K562 (cell line): ENCODE data around the gene ITSN1. TPM values are rescaled to one million over a fixed set of nuclear protein-coding genes. Genes with fewer than 3 reads are reported as not detected.

Experiments
- ATAC-seq: fragments of 200-7000 bp; cut with Tn5 transposase; 3 replicates; pipeline ENCODE4 v1.9.1; 2020; ENCODE audit warnings: moderate library complexity
- BruUV-seq: library from RNA; stranded (reverse); fragments of 400-500 nt; replicated peaks from 2 replicates; lab custom pipeline; 2021; lab: Mats Ljungman, UMichigan
- CTCF ChIA-PET: fragments of 300-600 bp; formaldehyde crosslinking; extraction: SDS; loops from one replicate; lab custom pipeline; 2021; ENCODE audit warnings: low intra/inter-chr PET ratio; lab: Yijun Ruan, JAX
- POLR2A ChIA-PET: fragments of 300-600, 350-650 bp; sonication (Branson Sonifier 250); formaldehyde crosslinking; extraction: SDS; loops from one replicate; lab custom pipeline; 2021; ENCODE audit warnings: antibody characterized with exemption, inconsistent platforms; lab: Yijun Ruan, JAX
- DNase-seq, 4 experiments: peaks; one replicate each; pipeline versions ENCODE4 v3.0.0 to v3.0.0-alpha.2; 2011 to 2018; ENCODE audit warnings: low spot score in 3 of 4, mixed read lengths in 3 of 4; ENCODE audit errors: extremely low read depth in 1 of 4
- FAIRE-seq: peaks from 2 replicates; lab custom pipeline; 2011; peaks lifted over from hg19 to GRCh38; lab: Jason Lieb, UNC
- H2AFZ ChIP-seq: 2 replicates; pipeline ENCODE4 v1.6.0; 2011; ENCODE audit warnings: low read depth, low read length, control low read depth, inconsistent platforms
- H3K27ac ChIP-seq: fragments of 200-600 bp; 3 replicates; pipeline ENCODE4 v1.8.0; 2011; ENCODE audit warnings: low read depth, mild to moderate bottlenecking, control low read depth, inconsistent platforms, low read length, moderate library complexity, mixed read lengths; ENCODE audit errors: extremely low read depth
- H3K27me3 ChIP-seq, 2 experiments: fragments of 300-600 bp in 1 of 2; 2 replicates in 1 of 2; 3 replicates in 1 of 2; pipeline versions ENCODE4 v1.6.0 to v1.8.0; 2011; ENCODE audit warnings: inconsistent platforms in 2 of 2, low read length in 2 of 2, mild to moderate bottlenecking in 1 of 2, mixed read lengths in 1 of 2, moderate library complexity in 1 of 2; ENCODE audit not compliant: control insufficient read depth in 2 of 2, insufficient read depth in 2 of 2
- H3K36me3 ChIP-seq: fragments of 300-600 bp; 3 replicates; pipeline ENCODE4 v1.8.0; 2011; ENCODE audit warnings: mild to moderate bottlenecking, low read length, inconsistent platforms; ENCODE audit not compliant: control insufficient read depth, insufficient read depth
- H3K4me1 ChIP-seq, 2 experiments: fragments of 200-600 bp in 1 of 2; replicated peaks in 1 of 2; 2 replicates in 1 of 2; 3 replicates in 1 of 2; pipeline versions ENCODE4 v1.5.1 to v1.8.0; 2011; ENCODE audit warnings: inconsistent platforms in 2 of 2, low read length in 2 of 2, mild to moderate bottlenecking in 1 of 2, mixed read lengths in 1 of 2, moderate library complexity in 1 of 2; ENCODE audit not compliant: control insufficient read depth in 2 of 2, insufficient read depth in 2 of 2
- H3K4me2 ChIP-seq: 2 replicates; pipeline ENCODE4 v1.6.1; 2011; ENCODE audit warnings: low read length, control low read depth, inconsistent platforms, mixed read lengths; ENCODE audit not compliant: insufficient read depth
- H3K4me3 ChIP-seq: fragments of 200-600 bp; sonication (generic), shearing (Covaris generic); 2 replicates; pipeline ENCODE4 v1.5.1; 2016; ENCODE audit warnings: control low read depth, inconsistent platforms
- H3K79me2 ChIP-seq: fragments of 200-600 bp; 3 replicates; pipeline ENCODE4 v1.8.0; 2011; ENCODE audit warnings: low read length, inconsistent platforms; ENCODE audit not compliant: control insufficient read depth, insufficient read depth
- H3K9ac ChIP-seq, 2 experiments: 2 replicates each; pipeline versions ENCODE4 v1.6.0 to v1.6.1; 2011; ENCODE audit warnings: low read depth in 2 of 2, low read length in 2 of 2, control low read depth in 1 of 2, inconsistent platforms in 1 of 2, mild to moderate bottlenecking in 1 of 2, mixed read lengths in 1 of 2; ENCODE audit not compliant: insufficient read depth in 1 of 2
- H3K9me1 ChIP-seq: one replicate; pipeline ENCODE4 v1.6.0; 2011; ENCODE audit warnings: inconsistent platforms, mild to moderate bottlenecking, low read length, moderate library complexity; ENCODE audit not compliant: control insufficient read depth, insufficient read depth
- H3K9me3 ChIP-seq: replicated peaks from 2 replicates; pipeline ENCODE4 v1.5.1; 2011; ENCODE audit warnings: low read depth, low read length, inconsistent platforms; ENCODE audit not compliant: control insufficient read depth, insufficient read depth
- H4K20me1 ChIP-seq: replicated peaks from 2 replicates; pipeline ENCODE4 v1.6.1; 2011; ENCODE audit warnings: low read length, inconsistent platforms, mixed read lengths; ENCODE audit not compliant: control insufficient read depth, insufficient read depth
- HBP1 ChIP-seq: fragments of 450-650 bp; formaldehyde crosslinking; IDR thresholded peaks from 2 replicates; pipeline ENCODE4 v1.4.0; 2022; ENCODE audit warnings: missing genetic modification characterization
- NFE2L1 ChIP-seq: fragments of 450-650 bp; IDR thresholded peaks from 2 replicates; pipeline ENCODE4 v1.6.1; 2016; ENCODE audit warnings: missing genetic modification characterization, low read depth, mild to moderate bottlenecking, missing compliant biosample characterization, moderate library complexity, borderline replicate concordance
- TAF7 ChIP-seq: fragments of 450-650 bp; IDR thresholded peaks from 2 replicates; pipeline ENCODE4 v1.6.1; 2016; ENCODE audit warnings: missing genetic modification characterization, missing compliant biosample characterization
- WGBS: fragments of 100-300 bp; shearing (Covaris generic); methylation state at CpG from one replicate; pipeline ENCODE4 v1.1.6; 2016; ENCODE audit warnings: low coverage, mixed read lengths; ENCODE audit not compliant: insufficient coverage; ENCODE audit errors: missing lambda C conversion rate; 5-methylcytosine and 5-hydroxymethylcytosine counted together
- in situ Hi-C: fragments of 300-500 bp; cut with MboI; formaldehyde crosslinking; loops from 4 replicates; pipeline ENCODE4 v1.15.0; 2018; ENCODE audit warnings: inconsistent platforms, mixed read lengths
- intact Hi-C: fragments of 100-400 bp; cut with micrococcal nuclease; formaldehyde crosslinking; loops from 2 replicates; pipeline ENCODE4 v1.14.2; 2022
- polyA plus RNA-seq, 8 experiments: library from polyadenylated mRNA; depleted of rRNA in 4 of 8; stranded (reverse) in 5 of 8; unstranded in 3 of 8; fragments of >200 nt; fragmentation: Nextera tagmentation in 2 of 8; fragmentation: Illumina TruSeq in 1 of 8; extraction: Ambion mirVana in 2 of 8; extraction: Trizol in 1 of 8; gene quantifications; 2 replicates each; pipeline versions ENCODE4 v1.2.1 to v1.2.3, GENCODE V29; 2011 to 2014; ENCODE audit warnings: inconsistent platforms in 1 of 8, missing spikeins in 1 of 8
- total RNA-seq, 7 experiments: library from RNA; depleted of rRNA in 6 of 7; stranded (reverse); fragments of >200 nt in 6 of 7; fragmentation: Illumina TruSeq in 2 of 7; extraction: Trizol in 2 of 7; gene quantifications; 2 replicates each; pipeline versions ENCODE4 v1.2.1 to v1.2.3, GENCODE V29; 2011 to 2021; ENCODE audit warnings: low replicate concordance in 1 of 7
- TF ChIP-seq, protein P1 (sequence below): fragments of 250-450 bp; sonication (Bioruptor Pico); IDR thresholded peaks from 2 replicates; pipeline ENCODE4 v1.4.0; 2020; ENCODE audit warnings: mild to moderate bottlenecking, moderate library complexity, borderline replicate concordance

The ITSN1 gene
- total and polyA plus RNA-seq, 9 of the 15 experiments (the other 6 are each of a cell fraction or from before 2014, with no cell fraction given), result 1.1 to 12.6 (median 4.8) TPM

- in situ Hi-C loops, result no loop called here
- Histone ChIP-seq H3K4me3 (no peak overlapping the region), H4K20me1 (no peaks in the 10 kb centered on the region), H3K9ac (no peak overlapping the region), H3K9me1 (no peaks in the 10 kb centered on the region), H3K36me3 (no peaks in the 10 kb centered on the region), H3K27me3 (peaks cover 0 to 3% of the 10 kb centered on the region in 2 experiments; a peak in 1 of 5 replicates), H3K9me3 (no peaks in the 10 kb centered on the region), H2AFZ (no peak overlapping the region), H3K79me2 (no peaks in the 10 kb centered on the region), H3K27ac (no peak overlapping the region), H3K4me2 (no peak overlapping the region), H3K4me1 (no peaks in the 10 kb centered on the region)
- FAIRE-seq, result no peak
- CTCF ChIA-PET, result no interaction called here
- WGBS, result 42% methylated on average over 4 of the region's 4 CpGs
- no peak for DNase-seq
- ATAC-seq, result no peak
- no TSS peak for BruUV-seq
- no peak for TF ChIP-seq NFE2L1
- TF ChIP-seq, protein P1, sequence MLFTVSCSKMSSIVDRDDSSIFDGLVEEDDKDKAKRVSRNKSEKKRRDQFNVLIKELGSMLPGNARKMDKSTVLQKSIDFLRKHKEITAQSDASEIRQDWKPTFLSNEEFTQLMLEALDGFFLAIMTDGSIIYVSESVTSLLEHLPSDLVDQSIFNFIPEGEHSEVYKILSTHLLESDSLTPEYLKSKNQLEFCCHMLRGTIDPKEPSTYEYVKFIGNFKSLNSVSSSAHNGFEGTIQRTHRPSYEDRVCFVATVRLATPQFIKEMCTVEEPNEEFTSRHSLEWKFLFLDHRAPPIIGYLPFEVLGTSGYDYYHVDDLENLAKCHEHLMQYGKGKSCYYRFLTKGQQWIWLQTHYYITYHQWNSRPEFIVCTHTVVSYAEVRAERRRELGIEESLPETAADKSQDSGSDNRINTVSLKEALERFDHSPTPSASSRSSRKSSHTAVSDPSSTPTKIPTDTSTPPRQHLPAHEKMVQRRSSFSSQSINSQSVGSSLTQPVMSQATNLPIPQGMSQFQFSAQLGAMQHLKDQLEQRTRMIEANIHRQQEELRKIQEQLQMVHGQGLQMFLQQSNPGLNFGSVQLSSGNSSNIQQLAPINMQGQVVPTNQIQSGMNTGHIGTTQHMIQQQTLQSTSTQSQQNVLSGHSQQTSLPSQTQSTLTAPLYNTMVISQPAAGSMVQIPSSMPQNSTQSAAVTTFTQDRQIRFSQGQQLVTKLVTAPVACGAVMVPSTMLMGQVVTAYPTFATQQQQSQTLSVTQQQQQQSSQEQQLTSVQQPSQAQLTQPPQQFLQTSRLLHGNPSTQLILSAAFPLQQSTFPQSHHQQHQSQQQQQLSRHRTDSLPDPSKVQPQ (CRISPR knock-in tag), result no peak
- TF ChIP-seq TAF7 (tag), result no peak
- no peak for TF ChIP-seq HBP1 (CRISPR knock-in tag)
- TF ChIP-seq, all 486 proteins: peak for 0
- intact Hi-C loops, result no loop called here
- POLR2A ChIA-PET, result interaction anchor here (0.9 kb wide), 1 partner anchor 13 kb away, joined by 3 read pairs; no protein-coding TSS in a partner anchor
Observed at GRCh38 chr21:33810766-33811165, 168.5 kb downstream of the ITSN1 start.
